Psoas muscle (tissue), 8 donors: ENCODE results near the gene SEMA3C. TPM values are rescaled to one million over a fixed set of nuclear protein-coding genes. Genes with fewer than 3 reads are reported as not detected.
A peak's percentile ranks its signal among the peaks of the same experiment; 100 is the strongest.

Experiments used
- ATAC-seq, 4 donors: fragments of 200-7000 bp; cut with Tn5 transposase; one replicate each; pipeline ENCODE4 v1.9.1; 2020; ENCODE audit warnings: moderate library complexity in 3 of 4, mild to moderate bottlenecking in 2 of 4
- DNase-seq, 2 donors: peaks; one replicate each; pipeline ENCODE4 v3.0.0-alpha.2; 2020
- H3K27ac ChIP-seq: fragments of 200-600 bp; one replicate; pipeline ENCODE4 v1.8.0; 2022
- H3K27me3 ChIP-seq, 3 donors: fragments of 200-600 bp in 1 of 3; one replicate each; pipeline versions ENCODE4 v1.6.1 to v1.8.0; 2013 to 2022; ENCODE audit warnings: low read length in 2 of 3, mild to moderate bottlenecking in 2 of 3, moderate library complexity in 1 of 3; ENCODE audit not compliant: insufficient read depth in 3 of 3
- H3K36me3 ChIP-seq, 2 donors: fragments of 200-600 bp in 1 of 2; one replicate each; pipeline versions ENCODE4 v1.6.1 to v1.8.0; 2013 to 2022; ENCODE audit warnings: low read depth in 1 of 2, mild to moderate bottlenecking in 1 of 2, moderate library complexity in 1 of 2; ENCODE audit not compliant: insufficient read depth in 1 of 2
- H3K4me1 ChIP-seq: fragments of 200-600 bp; one replicate; pipeline ENCODE4 v1.8.0; 2022
- H3K4me3 ChIP-seq: fragments of 200-600 bp; one replicate; pipeline ENCODE4 v1.8.0; 2022; ENCODE audit warnings: mild to moderate bottlenecking
- H3K9me3 ChIP-seq: fragments of 200-600 bp; one replicate; pipeline ENCODE4 v1.8.0; 2022
- WGBS, 3 donors: extraction: QIAGEN DNeasy Blood & Tissue Kit; methylation state at CpG; one replicate each; pipeline versions ENCODE4 v1.1.6 to v1.1.7; 2013; 5-methylcytosine and 5-hydroxymethylcytosine counted together
- intact Hi-C, 2 donors: fragments of 100-400 bp; cut with DNase I; formaldehyde crosslinking; loops; one replicate each; pipeline versions ENCODE4 v1.11.0 to v1.14.2; 2022
- polyA plus RNA-seq, 3 donors: library from polyadenylated mRNA; stranded (reverse); fragments of 200-250 nt; gene quantifications; one replicate each; pipeline ENCODE4 v1.2.3, GENCODE V29; 2013
- total RNA-seq, 4 donors: library from RNA; stranded (reverse); fragmentation: NEBNext Ultra II Directional in 2 of 4; extraction: Animal tissue kit (Norgen Biotek cat#: 25700) in 2 of 4; gene quantifications; one replicate each; pipeline versions ENCODE4 v1.2.1 to v1.2.4, GENCODE V29; 2021 to 2023
- TF ChIP-seq, protein P1 (sequence below): fragments of 200-600 bp; IDR thresholded peaks from one replicate; pipeline ENCODE4 v1.8.0; 2022; ENCODE audit warnings: antibody characterized with exemption
- donor health status: healthy with polysubstance abuse.
- donor health status: DM: no; HTN: no; CAD: no; lungs with moderate emphysema.
- donor health status: Bipolar disorder and iron deficiency.
- donor health status: healthy.
- donor health status: DM: yes; HTN: yes; CAD: no.
- donor health status: DM: no; HTN: no; CAD: no.
- donor health status: DM: no; HTN: no; CAD: no.
- donor health status: DM: yes; HTN: yes; CAD: no.

The SEMA3C gene
- total and polyA plus RNA-seq, 7 donors: 6.6 to 63.1 (median 18.3) TPM

DNA sequence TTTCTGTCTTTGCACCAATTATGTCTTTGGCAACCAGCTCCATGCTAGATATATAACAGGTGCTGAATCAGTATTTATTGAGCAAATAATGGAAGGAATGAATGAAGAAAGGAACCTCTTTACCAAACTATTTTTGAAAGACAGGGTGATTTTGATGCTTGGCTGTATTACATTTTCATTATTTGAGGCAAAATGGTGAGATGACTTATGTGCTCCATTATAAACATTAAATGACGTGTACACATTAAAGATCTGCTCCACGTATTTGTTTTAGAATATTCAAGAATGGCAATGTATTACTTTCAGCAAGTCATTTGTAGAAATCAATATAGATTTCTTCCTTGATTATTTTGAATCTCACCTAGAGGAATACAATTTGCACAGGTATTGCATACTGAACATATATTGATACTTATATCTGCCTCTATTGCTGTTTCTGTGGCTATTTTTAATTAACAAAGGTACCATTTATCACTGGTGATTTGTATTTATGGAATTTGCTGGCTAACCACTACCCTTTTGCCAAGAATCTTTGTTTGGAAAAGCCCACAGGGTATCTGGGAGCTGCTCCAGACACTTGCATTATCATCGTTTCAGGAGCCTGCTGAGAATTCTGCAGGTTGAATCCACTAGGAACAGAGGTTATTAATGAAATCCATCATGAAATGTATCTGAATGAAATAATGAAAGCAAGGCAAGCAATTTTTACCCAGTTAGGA lies 92.2 kb downstream of the SEMA3C start:
- H3K27ac ChIP-seq: no peak overlapping the region
- 52 to 65% (median 60%) methylated on average over 3 of the region's 3 CpGs for WGBS, 3 donors
- peaks cover 51% of the 10 kb centered on the region for H3K4me1 ChIP-seq
- no peak for DNase-seq
- H3K36me3 ChIP-seq: no peaks in the 10 kb centered on the region
- peak in 1 of 4 donors; percentile 12 for ATAC-seq
- H3K9me3 ChIP-seq: no peaks in the 10 kb centered on the region
- no peaks in the 10 kb centered on the region for H3K27me3 ChIP-seq
- TF ChIP-seq, protein P1, sequence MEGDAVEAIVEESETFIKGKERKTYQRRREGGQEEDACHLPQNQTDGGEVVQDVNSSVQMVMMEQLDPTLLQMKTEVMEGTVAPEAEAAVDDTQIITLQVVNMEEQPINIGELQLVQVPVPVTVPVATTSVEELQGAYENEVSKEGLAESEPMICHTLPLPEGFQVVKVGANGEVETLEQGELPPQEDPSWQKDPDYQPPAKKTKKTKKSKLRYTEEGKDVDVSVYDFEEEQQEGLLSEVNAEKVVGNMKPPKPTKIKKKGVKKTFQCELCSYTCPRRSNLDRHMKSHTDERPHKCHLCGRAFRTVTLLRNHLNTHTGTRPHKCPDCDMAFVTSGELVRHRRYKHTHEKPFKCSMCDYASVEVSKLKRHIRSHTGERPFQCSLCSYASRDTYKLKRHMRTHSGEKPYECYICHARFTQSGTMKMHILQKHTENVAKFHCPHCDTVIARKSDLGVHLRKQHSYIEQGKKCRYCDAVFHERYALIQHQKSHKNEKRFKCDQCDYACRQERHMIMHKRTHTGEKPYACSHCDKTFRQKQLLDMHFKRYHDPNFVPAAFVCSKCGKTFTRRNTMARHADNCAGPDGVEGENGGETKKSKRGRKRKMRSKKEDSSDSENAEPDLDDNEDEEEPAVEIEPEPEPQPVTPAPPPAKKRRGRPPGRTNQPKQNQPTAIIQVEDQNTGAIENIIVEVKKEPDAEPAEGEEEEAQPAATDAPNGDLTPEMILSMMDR: no peak
- intact Hi-C loops: loop anchor here in 1 of 2 donors (2.0 kb wide), 1 partner anchor 44 kb away; no protein-coding TSS in a partner anchor
- no peak overlapping the region for H3K4me3 ChIP-seq

GRCh38 chr7:80825499-80825898 lies 93.4 kb downstream of the SEMA3C start:
- TF ChIP-seq, protein P1: no peak
- Histone ChIP-seq H3K4me3 (no peak overlapping the region), H3K27ac (no peak overlapping the region), H3K9me3 (no peaks in the 10 kb centered on the region), H3K27me3 (no peaks in the 10 kb centered on the region), H3K36me3 (no peaks in the 10 kb centered on the region), H3K4me1 (peaks cover 39% of the 10 kb centered on the region)
- no peak for ATAC-seq
- DNase-seq: no peak
- 71 to 78% (median 72%) methylated on average over 3 of the region's 3 CpGs for WGBS, 3 donors
- intact Hi-C loops: no loop called here

- Histone ChIP-seq H3K4me3 (no peak overlapping the region), H3K36me3 (no peaks in the 10 kb centered on the region), H3K4me1 (peaks cover 26% of the 10 kb centered on the region), H3K27ac (no peak overlapping the region), H3K9me3 (no peaks in the 10 kb centered on the region), H3K27me3 (no peaks in the 10 kb centered on the region)
- WGBS, 3 donors: 66 to 74% (median 73%) methylated on average over 5 of the region's 5 CpGs
- ATAC-seq (no peak), DNase-seq (no peak)
- TF ChIP-seq, protein P1: no peak
- intact Hi-C loops: no loop called here
These were observed 94.6 kb downstream of the SEMA3C start for GRCh38 chr7:80824253-80824652.

DNA sequence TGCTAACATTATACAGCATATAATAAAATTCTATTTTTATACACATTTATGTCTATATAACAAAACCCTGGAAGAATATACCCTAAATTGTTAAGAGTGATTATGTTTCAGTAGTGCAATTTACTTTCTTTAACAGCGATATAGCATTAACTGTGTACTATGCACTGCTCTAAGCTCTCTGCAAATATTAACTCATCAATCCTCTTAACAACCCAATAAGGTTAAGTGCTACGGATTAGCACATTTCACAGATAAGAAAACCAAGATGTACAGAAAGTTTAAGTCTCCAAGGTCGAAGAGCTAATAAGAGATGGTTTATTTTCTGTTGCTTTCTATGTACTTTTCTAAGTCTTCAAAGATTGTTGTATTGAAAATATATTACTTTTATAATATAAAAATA lies 95.8 kb downstream of the SEMA3C start:
- no peak overlapping the region for H3K4me3 ChIP-seq
- no peaks in the 10 kb centered on the region for H3K27me3 ChIP-seq
- TF ChIP-seq, protein P1: no peak
- 77 to 81% (median 78%) methylated on average over 3 of the region's 3 CpGs for WGBS, 3 donors
- no peak overlapping the region for H3K27ac ChIP-seq
- no peaks in the 10 kb centered on the region for H3K36me3 ChIP-seq
- intact Hi-C loops: no loop called here
- ATAC-seq: no peak
- H3K9me3 ChIP-seq: no peaks in the 10 kb centered on the region
- H3K4me1 ChIP-seq: peaks cover 15% of the 10 kb centered on the region
- DNase-seq: no peak
